ENCODE data around the gene CHCHD2. TPM values are rescaled to one million over a fixed set of nuclear protein-coding genes. Genes with fewer than 3 reads are reported as not detected.
"Not testable (repeated sequence)": the region's sequence is repeated elsewhere in the genome, so short reads cannot be mapped to it uniquely, and the experiment has no call there.

The CHCHD2 gene
- total and polyA plus RNA-seq, 8 donors = 115 to 265 (median 149) TPM

GRCh38 chr7:56077681-56078080 lies 28.6 kb downstream of the CHCHD2 start:
- TF ChIP-seq CTCF (IDR thresholded peaks at IDR 0.05) = no peak
- WGBS, 2 donors = 82 to 95% methylated on average over 3 of the region's 3 CpGs
- no peak overlapping the region for H3K4me3 ChIP-seq
- no peak for FAIRE-seq
- ATAC-seq = no peak
- no peak overlapping the region for H3K27ac ChIP-seq
- intact Hi-C loops (cut with DNase I) = loop anchor here in 1 of 3 donors (10.0 kb wide), 1 partner anchor 73 kb away; no protein-coding TSS in a partner anchor
- H3K27me3 ChIP-seq = no peaks in the 10 kb centered on the region
- peak in 1 of 6 donors; percentile 19 for DNase-seq
- H3K36me3 ChIP-seq = no peaks in the 10 kb centered on the region
- peaks cover 3 to 12% (median 10%) of the 10 kb centered on the region in 3 donors for H3K4me1 ChIP-seq
- H3K9me3 ChIP-seq = no peaks in the 10 kb centered on the region

GRCh38 chr7:56074371-56074791 lies 31.9 kb downstream of the CHCHD2 start:
- DNase-seq (peak; percentile 90 to 97 (median 94)), FAIRE-seq (no peak), ATAC-seq (peak; percentile 97 to 99 (median 98))
- H3K4me3 ChIP-seq = no peak overlapping the region
- no peaks in the 10 kb centered on the region for H3K27me3 ChIP-seq
- peaks cover 3 to 5% (median 4%) of the 10 kb centered on the region in 3 donors for H3K4me1 ChIP-seq
- TF ChIP-seq CTCF (IDR thresholded peaks at IDR 0.05) = peak; percentile 83 to 96 (median 90)
- 7 to 9% methylated on average over 19 of the region's 19 CpGs for WGBS, 2 donors
- H3K27ac ChIP-seq = peak overlapping the region in 3 of 4 donors; percentile 33 to 67 (median 50)
- intact Hi-C loops (cut with DNase I) = loop anchor here in 2 of 3 donors (2.0 to 10.0 kb wide), 2 partner anchors 70 kb away; no protein-coding TSS in a partner anchor
- H3K9me3 ChIP-seq = no peaks in the 10 kb centered on the region
- peaks cover 0 to 18% (median 8%) of the 10 kb centered on the region in 3 donors for H3K36me3 ChIP-seq

GRCh38 chr7:56066376-56066775 lies 39.9 kb downstream of the CHCHD2 start:
- WGBS, 2 donors = 97% methylated on average over 13 of the region's 13 CpGs
- H3K4me3 ChIP-seq; H3K27me3 ChIP-seq; H3K27ac ChIP-seq; intact Hi-C loops (cut with DNase I); ATAC-seq; FAIRE-seq; H3K9me3 ChIP-seq: not testable (repeated sequence)
- DNase-seq = peak in 1 of 6 donors; percentile 19
- H3K4me1 ChIP-seq = peaks cover 8 to 21% (median 10%) of the 10 kb centered on the region in 3 donors
- peaks cover 0 to 26% (median 11%) of the 10 kb centered on the region in 3 donors for H3K36me3 ChIP-seq

- ATAC-seq (peak; percentile 93 to 98 (median 96)), FAIRE-seq (no peak), DNase-seq (peak; percentile 84 to 96 (median 88))
- peak within 1 kb of the TSS; percentile 49 to 78 (median 66) for H3K4me3 ChIP-seq
- H3K4me1 ChIP-seq = peaks cover 8 to 35% (median 15%) of the 10 kb centered on the region in 3 donors
- TF ChIP-seq CTCF (IDR thresholded peaks at IDR 0.05) = no peak
- peaks cover 4 to 16% (median 16%) of the 10 kb centered on the region in 3 donors for H3K36me3 ChIP-seq
- 1% methylated on average over 49 of the region's 49 CpGs for WGBS, 2 donors
- H3K27me3 ChIP-seq = no peaks in the 10 kb centered on the region
- H3K9me3 ChIP-seq = no peaks in the 10 kb centered on the region
- peak within 1 kb of the TSS; percentile 67 to 92 (median 85) for H3K27ac ChIP-seq
- intact Hi-C loops (cut with DNase I) = no loop called here
Observed at GRCh38 chr7:56063882-56064625, 42.2 kb downstream of the CHCHD2 start, which contains the start of gene SUMF2. SUMF2 (plus strand) TSS chr7:56064286; CDS start chr7:56064312, 26 bp downstream.

- no peak for FAIRE-seq
- H3K27ac ChIP-seq = peak overlapping the region; percentile 67 to 92 (median 85)
- ATAC-seq = no peak
- no peaks in the 10 kb centered on the region for H3K27me3 ChIP-seq
- peak overlapping the region in 3 of 4 donors; percentile 49 to 76 (median 55) for H3K4me3 ChIP-seq
- H3K36me3 ChIP-seq = peaks cover 4 to 18% (median 16%) of the 10 kb centered on the region in 3 donors
- peaks cover 8 to 35% (median 15%) of the 10 kb centered on the region in 3 donors for H3K4me1 ChIP-seq
- DNase-seq = no peak
- no peaks in the 10 kb centered on the region for H3K9me3 ChIP-seq
- TF ChIP-seq CTCF (IDR thresholded peaks at IDR 0.05) = no peak
- 52 to 54% methylated on average over 7 of the region's 7 CpGs for WGBS, 2 donors
- intact Hi-C loops (cut with DNase I) = no loop called here
Observed at GRCh38 chr7:56063500-56063881, 42.8 kb downstream of the CHCHD2 start.

Data from pancreas (tissue), 10 donors.